Pancreas (tissue), 10 donors: ENCODE data around the gene OSBPL8. TPM values are rescaled to one million over a fixed set of nuclear protein-coding genes. Genes with fewer than 3 reads are reported as not detected.

Experiments
- ATAC-seq, 4 donors: fragments of 200-7000 bp; cut with Tn5 transposase; one replicate each; pipeline versions ENCODE4 v1.8.0 to v1.9.1; 2020; ENCODE audit warnings: mild to moderate bottlenecking in 4 of 4, moderate library complexity in 4 of 4
- DNase-seq, 6 donors: peaks; one replicate each; pipeline ENCODE4 v3.0.0-alpha.2; 2020
- FAIRE-seq: peaks from 2 replicates; lab custom pipeline; 2012; peaks lifted over from hg19 to GRCh38; lab: Jason Lieb, UNC
- H3K27ac ChIP-seq, 4 donors: fragments of 200-600 bp; sonication (generic); 1 replicate in 3 of 4; 2 replicates in 1 of 4; pipeline versions ENCODE4 v1.5.0 to v1.8.0; 2020
- H3K27me3 ChIP-seq, 4 donors: fragments of 200-600 bp; one replicate each; pipeline ENCODE4 v1.8.0; 2021
- H3K36me3 ChIP-seq, 3 donors: fragments of 200-600 bp; sonication (generic) in 1 of 3; one replicate each; pipeline versions ENCODE4 v1.5.0 to v1.8.0; 2020 to 2021
- H3K4me1 ChIP-seq, 3 donors: fragments of 200-600 bp; one replicate each; pipeline ENCODE4 v1.8.0; 2021
- H3K4me3 ChIP-seq, 4 donors: fragments of 200-600 bp; sonication (generic) in 2 of 4; one replicate each; pipeline versions ENCODE4 v1.5.0 to v1.8.0; 2020 to 2021
- H3K9me3 ChIP-seq, 4 donors: fragments of 200-600 bp; one replicate each; pipeline ENCODE4 v1.8.0; 2021
- CTCF ChIP-seq, 4 donors: fragments of 200-600 bp; sonication (generic) in 3 of 4; IDR thresholded peaks; one replicate each; pipeline versions ENCODE4 v1.5.0 to v1.8.0; 2021; ENCODE audit warnings: antibody characterized with exemption in 4 of 4
- WGBS, 2 donors: extraction: QIAGEN DNeasy Blood & Tissue Kit; methylation state at CpG; one replicate each; pipeline ENCODE4 v1.1.7; 2013; 5-methylcytosine and 5-hydroxymethylcytosine counted together
- intact Hi-C, 3 donors: fragments of 100-400 bp; cut with DNase I; formaldehyde crosslinking; loops; one replicate each; pipeline versions ENCODE4 v1.11.1 to v1.14.2; 2022
- polyA plus RNA-seq, 2 donors: library from polyadenylated mRNA; stranded (reverse); fragments of 200-250 nt; gene quantifications; one replicate each; pipeline ENCODE4 v1.2.3, GENCODE V29; 2013
- total RNA-seq, 6 donors: library from RNA; stranded (reverse); fragmentation: NEBNext Ultra II Directional in 4 of 6; extraction: Animal tissue kit (Norgen Biotek cat#: 25700) in 4 of 6; gene quantifications; one replicate each; pipeline versions ENCODE4 v1.2.1 to v1.2.4, GENCODE V29; 2021 to 2023
- donor health status: healthy with polysubstance abuse.
- donor health status: DM: no; HTN: no; CAD: no; lungs with moderate emphysema.
- donor health status: DM: no; HTN: no; CAD: no.
- donor health status: control.
- donor health status: control.
- donor health status: Bipolar disorder and iron deficiency.
- donor health status: DM: yes; HTN: yes; CAD: no.
- donor health status: DM: no; HTN: no; CAD: no.
- donor health status: DM: no; HTN: no; CAD: no.
- donor health status: DM: yes; HTN: yes; CAD: no.

Gene OSBPL8
- total and polyA plus RNA-seq, 8 donors, result 3.6 to 39.6 (median 22.7) TPM

GRCh38 chr12:76356071-76356470 lies 203.5 kb downstream of the OSBPL8 start:
- ATAC-seq, result peak in 1 of 4 donors; percentile 15
- H3K4me3 ChIP-seq, result no peak overlapping the region
- no peak for FAIRE-seq
- peaks cover 0 to 7% (median 0%) of the 10 kb centered on the region in 3 donors for H3K4me1 ChIP-seq
- H3K36me3 ChIP-seq, result no peaks in the 10 kb centered on the region
- no peak for DNase-seq
- H3K9me3 ChIP-seq, result no peaks in the 10 kb centered on the region
- intact Hi-C loops, result no loop called here
- no peak for TF ChIP-seq CTCF (IDR thresholded peaks at IDR 0.05)
- no peak overlapping the region for H3K27ac ChIP-seq
- no peaks in the 10 kb centered on the region for H3K27me3 ChIP-seq
- 68% methylated on average over 1 of the region's 1 CpG for WGBS, 2 donors

DNA sequence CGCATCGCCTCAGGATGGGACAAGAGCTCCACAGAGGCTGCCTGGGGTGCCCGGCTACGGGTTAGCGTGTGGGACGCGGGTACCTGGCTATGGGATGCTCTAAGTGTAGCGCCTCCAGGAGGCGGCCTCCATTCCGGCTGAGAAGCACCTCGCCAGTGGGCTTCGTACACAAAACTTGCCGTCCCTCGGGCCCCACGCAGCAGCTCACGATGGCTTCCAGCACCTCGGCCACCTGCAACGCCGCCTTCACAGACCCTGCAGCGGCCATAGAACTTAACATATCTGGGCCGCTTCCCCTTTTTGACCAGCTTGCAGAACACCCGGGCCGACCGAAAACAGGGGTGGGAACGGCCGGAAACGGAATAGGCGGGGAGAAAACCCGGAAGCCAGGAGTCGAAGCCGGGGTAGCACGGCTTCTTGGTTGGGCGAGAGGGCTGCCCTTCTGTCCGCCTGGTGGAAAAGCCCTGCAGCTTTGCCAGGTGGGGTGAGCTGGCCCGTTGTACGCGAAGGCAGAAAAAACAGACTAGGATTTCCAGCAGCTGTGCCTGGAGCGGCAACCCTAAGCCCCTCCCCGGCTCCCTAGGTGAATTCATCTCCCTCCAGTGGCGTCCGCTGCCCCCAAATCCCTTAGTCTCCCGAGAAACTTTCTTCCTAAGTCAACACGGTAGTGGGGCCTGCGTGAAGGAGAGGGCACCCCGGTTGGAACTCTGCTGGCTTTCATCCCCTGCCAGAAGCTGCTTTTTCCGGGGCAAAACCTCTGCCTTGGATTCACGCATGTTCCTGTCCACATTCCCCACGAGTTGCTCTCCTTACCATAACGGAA lies 211.3 kb downstream of the OSBPL8 start, which contains the start of gene BBS10:
TSS of gene BBS10 (minus strand) at position 337 of the 823 bp plus-strand sequence. CDS start at position 280, 57 bp downstream.
- peak within 1 kb of the TSS; percentile 17 to 83 (median 69) for H3K27ac ChIP-seq
- H3K4me3 ChIP-seq, result peak within 1 kb of the TSS; percentile 62 to 77 (median 67)
- H3K27me3 ChIP-seq, result no peaks in the 10 kb centered on the region
- no peaks in the 10 kb centered on the region for H3K9me3 ChIP-seq
- intact Hi-C loops, result no loop called here
- FAIRE-seq (no peak), ATAC-seq (peak; percentile 99 to 100 (median 99)), DNase-seq (peak; percentile 85 to 93 (median 90))
- H3K4me1 ChIP-seq, result peaks cover 0 to 6% (median 0%) of the 10 kb centered on the region in 3 donors
- no peak for TF ChIP-seq CTCF (IDR thresholded peaks at IDR 0.05)
- 1% methylated on average over 49 of the region's 49 CpGs for WGBS, 2 donors
- no peaks in the 10 kb centered on the region for H3K36me3 ChIP-seq

- 74 to 77% methylated on average over 4 of the region's 4 CpGs for whole genome bisulfite sequencing, 2 donors
- no peak for FAIRE-seq
- intact Hi-C loops, result no loop called here
- ATAC-seq, result peak in 2 of 4 donors; percentile 25 to 65
- no peaks in the 10 kb centered on the region for H3K9me3 ChIP-seq
- H3K27me3 ChIP-seq, result no peaks in the 10 kb centered on the region
- H3K36me3 ChIP-seq, result no peaks in the 10 kb centered on the region
- H3K4me1 ChIP-seq, result peaks cover 0 to 6% (median 0%) of the 10 kb centered on the region in 3 donors
- H3K4me3 ChIP-seq, result peak overlapping the region in 3 of 4 donors; percentile 62 to 77 (median 67)
- no peak for DNase-seq
- H3K27ac ChIP-seq, result peak overlapping the region in 1 of 4 donors; percentile 83
- TF ChIP-seq CTCF (IDR thresholded peaks at IDR 0.05), result no peak
Measured at GRCh38 chr12:76346798-76347420, 212.7 kb downstream of the OSBPL8 start.

GRCh38 chr12:76346236-76346635 lies 213.3 kb downstream of the OSBPL8 start:
- ATAC-seq (no peak), DNase-seq (no peak), FAIRE-seq (no peak)
- no peak for TF ChIP-seq CTCF (IDR thresholded peaks at IDR 0.05)
- Histone ChIP-seq H3K27ac (no peak overlapping the region), H3K36me3 (no peaks in the 10 kb centered on the region), H3K27me3 (no peaks in the 10 kb centered on the region), H3K9me3 (no peaks in the 10 kb centered on the region), H3K4me3 (no peak overlapping the region), H3K4me1 (peaks cover 0 to 6% (median 0%) of the 10 kb centered on the region in 3 donors)
- 88 to 93% methylated on average over 4 of the region's 4 CpGs for WGBS, 2 donors
- intact Hi-C loops, result no loop called here
